ENCODE data around the gene COL21A1. TPM values are rescaled to one million over a fixed set of nuclear protein-coding genes. Genes with fewer than 3 reads are reported as not detected.

The COL21A1 gene
- total RNA-seq, 3 donors from 2014 or later, result not detected

- Mint-ChIP-seq H3K4me3 (no peak overlapping the region), H3K27me3 (ENCODE audit: low read depth) (no peaks in the 10 kb centered on the region), H3K4me1 (ENCODE audit: low read depth) (no peaks in the 10 kb centered on the region), H3K36me3 (ENCODE audit: insufficient read depth) (no peaks in the 10 kb centered on the region), H3K9me3 (peaks cover 10% of the 10 kb centered on the region)
- no peak for DNase-seq
- no peak for ATAC-seq
Observed at GRCh38 chr6:56235245-56235644, 12.1 kb downstream of the COL21A1 start.

GRCh38 chr6:56232436-56232835 lies 14.9 kb downstream of the COL21A1 start:
- Mint-ChIP-seq H3K4me3 (no peak overlapping the region), H3K36me3 (ENCODE audit: insufficient read depth) (no peaks in the 10 kb centered on the region), H3K4me1 (ENCODE audit: low read depth) (no peaks in the 10 kb centered on the region), H3K27me3 (ENCODE audit: low read depth) (no peaks in the 10 kb centered on the region), H3K9me3 (peaks cover 16% of the 10 kb centered on the region)
- ATAC-seq (no peak), DNase-seq (no peak)

DNA sequence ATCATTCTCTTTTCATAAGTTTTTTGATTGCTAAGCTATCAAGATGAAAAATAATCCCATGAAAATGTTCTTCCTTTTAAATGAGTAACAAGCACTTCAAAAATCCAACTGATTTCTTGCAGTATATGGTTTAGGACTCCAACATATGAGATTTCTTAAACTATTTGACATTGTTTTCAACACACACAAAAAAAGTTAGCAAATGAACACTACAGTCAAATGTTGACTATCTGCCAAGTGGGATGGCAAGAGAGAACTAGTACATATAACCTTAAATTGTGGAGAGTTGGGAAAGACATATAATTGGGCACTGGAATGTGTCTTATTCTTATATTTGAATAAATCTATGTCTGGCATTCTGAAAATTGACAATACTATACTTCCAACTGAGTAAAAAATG lies 15.6 kb downstream of the COL21A1 start:
- Mint-ChIP-seq H3K4me1 (ENCODE audit: low read depth) (no peaks in the 10 kb centered on the region), H3K36me3 (ENCODE audit: insufficient read depth) (no peaks in the 10 kb centered on the region), H3K9me3 (peaks cover 16% of the 10 kb centered on the region), H3K27me3 (ENCODE audit: low read depth) (no peaks in the 10 kb centered on the region), H3K4me3 (no peak overlapping the region)
- DNase-seq, result no peak
- ATAC-seq, result no peak

GRCh38 chr6:56230976-56231566 lies 16.3 kb downstream of the COL21A1 start:
- Mint-ChIP-seq H3K27me3 (ENCODE audit: low read depth) (no peaks in the 10 kb centered on the region), H3K4me1 (ENCODE audit: low read depth) (no peaks in the 10 kb centered on the region), H3K36me3 (ENCODE audit: insufficient read depth) (no peaks in the 10 kb centered on the region), H3K4me3 (no peak overlapping the region), H3K9me3 (peaks cover 16% of the 10 kb centered on the region)
- ATAC-seq, result no peak
- DNase-seq, result no peak

DNA sequence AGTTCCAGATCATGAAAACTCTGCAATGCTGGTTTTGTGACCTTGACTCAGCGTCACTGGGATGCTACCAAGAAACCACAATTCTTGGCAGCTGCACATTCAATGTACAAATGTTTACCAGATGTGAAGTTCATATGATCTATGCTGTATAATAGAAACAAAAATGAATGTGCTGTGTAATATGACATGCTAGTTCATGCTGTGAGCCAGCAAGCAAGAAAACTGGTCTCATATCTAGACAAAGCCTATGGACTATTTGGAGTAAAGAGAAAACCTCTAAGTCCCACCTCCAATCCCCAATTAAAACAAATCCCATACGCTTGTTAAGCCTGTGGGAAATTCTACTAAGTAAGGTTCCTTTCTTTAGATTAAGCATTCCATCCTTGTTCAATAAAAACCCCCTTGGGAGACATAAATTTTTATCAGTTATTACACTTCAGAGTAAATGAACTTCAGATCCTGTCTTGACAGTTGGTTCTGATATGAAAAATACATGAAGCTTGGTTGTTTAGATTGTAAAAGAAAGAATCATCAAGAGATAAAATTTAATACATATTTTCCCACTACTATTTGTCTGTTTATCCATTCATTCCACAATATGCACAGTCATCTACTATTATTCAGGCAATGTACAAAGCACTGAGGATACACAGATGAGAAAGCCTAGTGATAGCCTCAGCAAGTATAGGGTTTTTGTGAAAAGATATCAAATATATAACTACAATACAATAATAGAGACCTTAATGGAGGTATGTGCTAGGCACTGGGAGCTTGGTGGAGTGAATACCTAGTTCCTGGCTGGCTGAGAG lies 20.1 kb downstream of the COL21A1 start:
- DNase-seq (no peak), ATAC-seq (no peak)
- Mint-ChIP-seq H3K4me3 (no peak overlapping the region), H3K4me1 (ENCODE audit: low read depth) (no peaks in the 10 kb centered on the region), H3K36me3 (ENCODE audit: insufficient read depth) (no peaks in the 10 kb centered on the region), H3K27me3 (ENCODE audit: low read depth) (no peaks in the 10 kb centered on the region), H3K9me3 (peaks cover 11% of the 10 kb centered on the region)

DNA sequence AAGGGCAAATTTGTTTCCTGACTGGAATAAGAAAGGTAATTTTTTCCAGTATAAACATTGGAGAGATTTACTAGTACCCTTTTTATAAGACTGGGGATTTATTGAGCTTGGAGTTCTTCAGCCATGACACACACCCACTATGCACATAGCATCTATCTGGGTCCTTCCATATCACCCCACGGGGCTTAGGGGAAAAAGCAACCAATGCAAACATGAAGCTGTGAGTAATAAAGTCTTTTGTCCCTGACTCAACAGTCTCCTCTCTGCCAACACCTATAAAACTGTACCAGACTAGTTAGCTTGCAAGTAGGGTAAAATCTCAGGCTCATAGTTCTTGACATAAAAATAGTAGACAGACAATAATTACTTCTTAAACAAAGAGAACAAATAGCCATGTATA lies 23.4 kb downstream of the COL21A1 start:
- DNase-seq (no peak), ATAC-seq (no peak)
- Mint-ChIP-seq H3K4me1 (ENCODE audit: low read depth) (no peaks in the 10 kb centered on the region), H3K27me3 (ENCODE audit: low read depth) (no peaks in the 10 kb centered on the region), H3K9me3 (peaks cover 11% of the 10 kb centered on the region), H3K36me3 (ENCODE audit: insufficient read depth) (no peaks in the 10 kb centered on the region), H3K4me3 (no peak overlapping the region)

DNA sequence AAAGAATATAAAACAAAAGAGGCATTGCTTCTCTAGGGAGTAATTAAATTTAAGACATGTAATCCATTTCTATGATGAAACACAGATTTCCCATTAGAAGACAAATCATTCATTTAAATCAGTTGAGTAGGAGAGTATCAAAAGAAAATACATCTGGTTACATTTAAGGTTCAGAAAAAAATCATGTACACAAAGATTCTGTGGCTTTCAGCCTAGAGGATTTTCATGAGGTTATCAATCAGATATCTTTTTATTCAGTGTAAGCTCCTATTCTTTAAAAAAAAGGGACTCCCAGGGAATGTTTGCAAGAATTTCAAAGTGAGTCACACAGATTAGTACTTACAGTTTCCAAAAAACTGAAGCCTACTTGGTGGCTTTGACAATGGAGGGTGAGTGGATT lies 24.9 kb downstream of the COL21A1 start:
- H3K4me1 Mint-ChIP-seq (ENCODE audit: low read depth), result no peaks in the 10 kb centered on the region

GRCh38 chr6:56220078-56220477 lies 27.3 kb downstream of the COL21A1 start:
- no peaks in the 10 kb centered on the region for H3K27me3 Mint-ChIP-seq (ENCODE audit: low read depth)
- peaks cover 4% of the 10 kb centered on the region for H3K9me3 Mint-ChIP-seq
- H3K4me3 Mint-ChIP-seq, result no peak overlapping the region
- DNase-seq (no peak), ATAC-seq (no peak)
- no peaks in the 10 kb centered on the region for H3K4me1 Mint-ChIP-seq (ENCODE audit: low read depth)
- no peaks in the 10 kb centered on the region for H3K36me3 Mint-ChIP-seq (ENCODE audit: insufficient read depth)

More for the DNA sequence above, 24.9 kb downstream of the COL21A1 start:
- ATAC-seq, result no peak
- H3K9me3 Mint-ChIP-seq, result peaks cover 5% of the 10 kb centered on the region
- no peaks in the 10 kb centered on the region for H3K27me3 Mint-ChIP-seq (ENCODE audit: low read depth)
- no peaks in the 10 kb centered on the region for H3K36me3 Mint-ChIP-seq (ENCODE audit: insufficient read depth)
- no peak for DNase-seq
- no peak overlapping the region for H3K4me3 Mint-ChIP-seq

DNA sequence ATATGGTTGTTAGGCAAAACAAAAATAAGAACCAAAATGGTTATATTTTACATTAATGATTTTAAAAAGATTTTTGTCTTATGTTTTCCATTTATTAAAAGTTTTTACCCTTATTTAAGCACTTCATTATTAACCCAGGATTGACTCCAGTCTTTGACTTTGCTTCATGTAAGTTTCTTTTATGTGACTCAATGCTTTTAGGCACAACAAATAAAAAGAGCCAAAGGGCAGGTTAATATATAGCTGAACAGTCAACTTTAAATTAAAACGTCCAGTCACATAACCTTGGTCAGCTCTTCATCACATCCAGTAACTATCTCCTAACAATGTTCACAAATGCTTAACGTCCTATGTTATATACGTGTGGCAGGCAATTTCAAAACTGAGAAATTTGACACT lies 32.7 kb downstream of the COL21A1 start:
- DNase-seq (no peak), ATAC-seq (no peak)
- Mint-ChIP-seq H3K4me3 (no peak overlapping the region), H3K4me1 (ENCODE audit: low read depth) (no peaks in the 10 kb centered on the region), H3K9me3 (no peaks in the 10 kb centered on the region), H3K36me3 (ENCODE audit: insufficient read depth) (no peaks in the 10 kb centered on the region), H3K27me3 (ENCODE audit: low read depth) (no peaks in the 10 kb centered on the region)

DNA sequence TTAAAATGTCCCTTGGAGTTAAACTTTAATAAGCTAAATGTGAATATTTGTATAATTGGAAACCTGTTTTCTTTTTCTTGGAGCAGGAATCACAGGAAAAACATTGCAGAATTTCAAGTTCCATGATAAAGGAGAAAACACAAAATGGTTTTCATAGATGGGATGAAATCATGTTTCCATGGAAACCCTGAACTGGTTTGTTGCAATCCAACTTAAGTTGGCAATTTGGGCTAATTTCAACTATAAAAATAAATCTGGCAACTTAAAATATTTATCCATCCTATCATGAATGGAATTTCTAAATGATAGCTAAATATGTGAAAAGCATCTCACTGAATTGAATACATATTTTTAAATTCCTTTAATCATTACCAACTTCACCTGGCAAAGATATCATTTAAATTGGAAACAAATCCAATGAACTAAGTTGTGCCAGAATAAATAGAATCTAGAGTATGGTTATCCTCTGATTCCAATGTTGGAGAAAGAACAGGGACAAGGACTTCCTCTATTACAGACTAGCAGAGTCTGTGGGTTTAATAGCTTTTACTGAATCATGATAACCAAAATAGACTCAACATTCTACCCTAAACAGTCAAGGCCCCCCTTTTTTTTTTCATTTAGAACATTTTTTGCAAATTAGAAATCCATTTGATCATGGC lies 33.2 kb downstream of the COL21A1 start:
- no peaks in the 10 kb centered on the region for H3K36me3 Mint-ChIP-seq (ENCODE audit: insufficient read depth)
- H3K27me3 Mint-ChIP-seq (ENCODE audit: low read depth), result no peaks in the 10 kb centered on the region
- no peaks in the 10 kb centered on the region for H3K9me3 Mint-ChIP-seq
- DNase-seq (no peak), ATAC-seq (no peak)
- no peaks in the 10 kb centered on the region for H3K4me1 Mint-ChIP-seq (ENCODE audit: low read depth)
- H3K4me3 Mint-ChIP-seq, result no peak overlapping the region

DNA sequence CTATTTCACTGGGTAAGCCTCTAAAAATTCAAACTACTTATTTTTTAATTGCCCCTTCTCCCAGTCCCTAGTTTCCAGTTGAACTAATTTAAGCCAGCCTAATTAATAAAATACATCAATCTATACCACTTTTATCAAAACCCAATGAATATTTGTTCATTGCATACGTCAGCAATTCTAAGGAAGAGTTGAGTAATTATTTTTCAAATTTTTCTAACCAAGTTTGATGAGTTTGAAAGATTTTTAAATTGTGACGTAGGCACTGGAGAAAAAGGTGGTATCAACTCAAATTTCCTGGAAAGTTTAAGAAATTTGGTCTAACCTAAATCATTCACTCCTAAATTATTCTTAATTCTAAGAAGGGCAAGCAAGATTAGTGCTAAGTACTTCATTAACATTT lies 35.7 kb downstream of the COL21A1 start:
- Mint-ChIP-seq H3K36me3 (ENCODE audit: insufficient read depth) (no peaks in the 10 kb centered on the region), H3K9me3 (no peaks in the 10 kb centered on the region), H3K4me1 (ENCODE audit: low read depth) (no peaks in the 10 kb centered on the region), H3K4me3 (no peak overlapping the region), H3K27me3 (ENCODE audit: low read depth) (no peaks in the 10 kb centered on the region)
- ATAC-seq, result no peak
- no peak for DNase-seq

GRCh38 chr6:56204134-56204533 lies 43.2 kb downstream of the COL21A1 start:
- no peak overlapping the region for H3K4me3 Mint-ChIP-seq
- H3K9me3 Mint-ChIP-seq, result peaks cover 10% of the 10 kb centered on the region
- H3K4me1 Mint-ChIP-seq (ENCODE audit: low read depth), result no peaks in the 10 kb centered on the region
- no peak for ATAC-seq
- H3K27me3 Mint-ChIP-seq (ENCODE audit: low read depth), result no peaks in the 10 kb centered on the region
- DNase-seq, result no peak
- no peaks in the 10 kb centered on the region for H3K36me3 Mint-ChIP-seq (ENCODE audit: insufficient read depth)

GRCh38 chr6:56199956-56200355 lies 47.4 kb downstream of the COL21A1 start:
- ATAC-seq (no peak), DNase-seq (no peak)
- no peak overlapping the region for H3K4me3 Mint-ChIP-seq
- H3K36me3 Mint-ChIP-seq (ENCODE audit: insufficient read depth), result no peaks in the 10 kb centered on the region
- H3K27me3 Mint-ChIP-seq (ENCODE audit: low read depth), result no peaks in the 10 kb centered on the region
- no peaks in the 10 kb centered on the region for H3K4me1 Mint-ChIP-seq (ENCODE audit: low read depth)
- H3K9me3 Mint-ChIP-seq, result peaks cover 31% of the 10 kb centered on the region

GRCh38 chr6:56193846-56194245 lies 53.5 kb downstream of the COL21A1 start:
- no peak for ATAC-seq
- H3K27me3 Mint-ChIP-seq (ENCODE audit: low read depth), result no peaks in the 10 kb centered on the region
- H3K36me3 Mint-ChIP-seq (ENCODE audit: insufficient read depth), result no peaks in the 10 kb centered on the region
- no peak for DNase-seq
- no peak overlapping the region for H3K4me3 Mint-ChIP-seq
- H3K9me3 Mint-ChIP-seq, result peaks cover 21% of the 10 kb centered on the region
- H3K4me1 Mint-ChIP-seq (ENCODE audit: low read depth), result no peaks in the 10 kb centered on the region

- Mint-ChIP-seq H3K4me3 (no peak overlapping the region), H3K4me1 (ENCODE audit: low read depth) (no peaks in the 10 kb centered on the region), H3K36me3 (ENCODE audit: insufficient read depth) (no peaks in the 10 kb centered on the region), H3K27me3 (ENCODE audit: low read depth) (no peaks in the 10 kb centered on the region), H3K9me3 (no peaks in the 10 kb centered on the region)
- DNase-seq (no peak), ATAC-seq (no peak)
Observed at GRCh38 chr6:56188429-56188828, 59.0 kb downstream of the COL21A1 start.
